Activated naive CD4-positive, alpha-beta T cell treated with anti-CD3 and anti-CD28 coated beads, Interleukin-2, amount 50 U/mL, for 24 hours (primary cell): ENCODE results near the gene ZNF423.

Experiments used
- H3K27ac Mint-ChIP-seq: one replicate; pipeline ENCODE4 v1.8.0; 2021; ENCODE audit warnings: mild to moderate bottlenecking, mixed read lengths
- H3K27me3 Mint-ChIP-seq: one replicate; pipeline ENCODE4 v1.8.0; 2021; ENCODE audit warnings: mixed read lengths
- H3K36me3 Mint-ChIP-seq: one replicate; pipeline ENCODE4 v1.8.0; 2021; ENCODE audit warnings: mixed read lengths
- H3K4me1 Mint-ChIP-seq: one replicate; pipeline ENCODE4 v1.8.0; 2021; ENCODE audit warnings: mixed read lengths
- H3K4me3 Mint-ChIP-seq: one replicate; pipeline ENCODE4 v1.8.0; 2021; ENCODE audit warnings: mild to moderate bottlenecking, mixed read lengths
- H3K9me3 Mint-ChIP-seq: one replicate; pipeline ENCODE4 v1.8.0; 2021; ENCODE audit warnings: mixed read lengths

The ZNF423 gene

GRCh38 chr16:49839017-49839825 lies 16.7 kb downstream of the ZNF423 start:
- Mint-ChIP-seq H3K4me1 (no peaks in the 10 kb centered on the region), H3K9me3 (no peaks in the 10 kb centered on the region), H3K27ac (no peak overlapping the region), H3K36me3 (no peaks in the 10 kb centered on the region), H3K4me3 (no peak overlapping the region), H3K27me3 (peaks cover 25% of the 10 kb centered on the region)

GRCh38 chr16:49838441-49839016 lies 17.4 kb downstream of the ZNF423 start:
- Mint-ChIP-seq H3K27me3 (peaks cover 24% of the 10 kb centered on the region), H3K27ac (no peak overlapping the region), H3K36me3 (no peaks in the 10 kb centered on the region), H3K4me1 (no peaks in the 10 kb centered on the region), H3K4me3 (no peak overlapping the region), H3K9me3 (no peaks in the 10 kb centered on the region)

DNA sequence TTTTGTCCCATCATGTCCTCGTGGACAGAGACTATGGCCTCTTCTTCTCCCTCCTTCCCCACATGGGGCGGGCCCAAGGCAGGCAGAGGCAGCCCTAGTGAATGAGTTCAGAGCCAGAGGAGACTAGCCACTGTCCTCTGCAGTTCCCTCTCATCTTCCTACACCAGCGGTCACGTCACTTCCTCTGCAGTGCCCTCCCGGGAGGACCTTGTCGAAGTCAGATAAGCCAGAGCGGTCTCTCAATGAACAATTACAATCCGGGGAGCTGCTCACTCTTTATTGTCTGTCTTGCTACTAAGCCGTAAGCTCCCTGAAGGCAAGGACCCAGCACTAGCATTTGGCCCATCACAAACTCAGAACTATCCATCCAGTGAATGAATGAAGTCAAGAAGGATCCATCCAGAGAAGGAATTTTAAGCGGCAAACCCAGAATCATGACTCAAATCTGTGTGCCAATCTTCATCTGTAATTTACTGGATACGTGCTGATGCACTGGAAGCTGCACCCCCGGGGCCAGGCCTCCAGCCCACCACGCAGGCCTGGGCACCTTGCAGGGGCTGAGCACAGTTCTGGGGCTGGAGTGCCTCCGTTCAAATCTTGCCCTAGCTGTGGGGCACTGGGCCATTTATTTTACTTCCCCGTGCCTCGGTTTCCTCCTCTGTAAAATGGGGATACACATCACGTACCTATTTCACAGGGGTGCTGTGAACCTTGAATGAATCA lies 18.1 kb downstream of the ZNF423 start:
- H3K27ac Mint-ChIP-seq: peak overlapping the region; percentile 32
- H3K9me3 Mint-ChIP-seq: no peaks in the 10 kb centered on the region
- peaks cover 24% of the 10 kb centered on the region for H3K27me3 Mint-ChIP-seq
- no peaks in the 10 kb centered on the region for H3K36me3 Mint-ChIP-seq
- no peak overlapping the region for H3K4me3 Mint-ChIP-seq
- no peaks in the 10 kb centered on the region for H3K4me1 Mint-ChIP-seq

DNA sequence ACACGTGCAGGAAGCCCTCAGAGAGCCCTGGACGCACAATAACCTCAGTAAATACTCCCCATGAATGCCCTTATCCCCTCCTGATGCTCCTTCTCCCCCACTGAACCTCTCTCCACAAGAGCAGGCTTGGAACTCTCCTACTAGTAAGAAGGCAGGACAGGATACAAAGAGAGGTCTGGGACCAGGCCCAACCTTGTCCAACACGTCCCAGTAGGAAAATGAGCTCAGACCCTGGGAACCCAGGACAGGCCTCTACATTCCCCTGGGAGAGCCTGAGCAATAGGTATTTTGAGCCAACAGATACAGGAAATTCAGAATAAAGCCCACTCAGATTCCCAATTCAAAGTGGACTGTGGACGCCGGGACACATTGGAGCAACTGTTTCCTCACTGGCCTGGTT lies 19.2 kb downstream of the ZNF423 start:
- H3K4me1 Mint-ChIP-seq: no peaks in the 10 kb centered on the region
- H3K4me3 Mint-ChIP-seq: no peak overlapping the region
- H3K27ac Mint-ChIP-seq: no peak overlapping the region
- H3K27me3 Mint-ChIP-seq: peaks cover 22% of the 10 kb centered on the region
- no peaks in the 10 kb centered on the region for H3K36me3 Mint-ChIP-seq
- no peaks in the 10 kb centered on the region for H3K9me3 Mint-ChIP-seq

GRCh38 chr16:49836218-49836617 lies 19.7 kb downstream of the ZNF423 start:
- Mint-ChIP-seq H3K4me1 (no peaks in the 10 kb centered on the region), H3K36me3 (no peaks in the 10 kb centered on the region), H3K27me3 (peaks cover 20% of the 10 kb centered on the region), H3K27ac (no peak overlapping the region), H3K4me3 (no peak overlapping the region), H3K9me3 (no peaks in the 10 kb centered on the region)

DNA sequence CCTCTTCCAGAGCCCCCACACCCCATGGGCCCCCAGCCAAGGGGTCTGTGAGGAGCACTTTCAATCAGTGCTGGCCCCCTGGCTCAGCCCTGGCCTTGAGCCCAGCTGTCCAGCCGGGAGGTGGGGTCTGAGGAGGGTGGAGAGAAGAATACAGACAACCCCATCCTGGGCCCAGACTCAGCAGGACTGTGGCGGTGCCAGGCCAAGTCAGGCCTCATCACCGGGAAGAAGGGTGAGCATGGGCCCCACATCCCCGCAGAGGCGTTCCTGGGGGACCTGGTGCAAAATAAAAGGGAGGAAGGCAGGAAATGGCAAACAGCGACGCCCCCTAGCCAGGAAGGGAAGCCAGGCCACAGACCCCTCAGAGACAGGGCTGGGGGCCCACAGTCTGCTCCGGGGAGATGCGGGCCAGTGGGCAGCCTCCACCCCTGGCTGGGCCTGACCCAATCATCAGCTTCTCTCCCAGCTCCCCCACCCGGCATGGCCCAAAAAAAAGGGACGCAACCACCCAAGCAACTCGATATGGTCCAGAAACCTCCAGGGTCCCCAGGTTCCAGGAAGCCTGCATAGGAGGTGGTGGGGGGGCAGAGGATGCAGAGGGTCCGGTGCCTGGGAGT lies 20.6 kb downstream of the ZNF423 start:
- H3K9me3 Mint-ChIP-seq: no peaks in the 10 kb centered on the region
- no peak overlapping the region for H3K4me3 Mint-ChIP-seq
- H3K27ac Mint-ChIP-seq: no peak overlapping the region
- no peaks in the 10 kb centered on the region for H3K4me1 Mint-ChIP-seq
- no peaks in the 10 kb centered on the region for H3K36me3 Mint-ChIP-seq
- peaks cover 14% of the 10 kb centered on the region for H3K27me3 Mint-ChIP-seq

DNA sequence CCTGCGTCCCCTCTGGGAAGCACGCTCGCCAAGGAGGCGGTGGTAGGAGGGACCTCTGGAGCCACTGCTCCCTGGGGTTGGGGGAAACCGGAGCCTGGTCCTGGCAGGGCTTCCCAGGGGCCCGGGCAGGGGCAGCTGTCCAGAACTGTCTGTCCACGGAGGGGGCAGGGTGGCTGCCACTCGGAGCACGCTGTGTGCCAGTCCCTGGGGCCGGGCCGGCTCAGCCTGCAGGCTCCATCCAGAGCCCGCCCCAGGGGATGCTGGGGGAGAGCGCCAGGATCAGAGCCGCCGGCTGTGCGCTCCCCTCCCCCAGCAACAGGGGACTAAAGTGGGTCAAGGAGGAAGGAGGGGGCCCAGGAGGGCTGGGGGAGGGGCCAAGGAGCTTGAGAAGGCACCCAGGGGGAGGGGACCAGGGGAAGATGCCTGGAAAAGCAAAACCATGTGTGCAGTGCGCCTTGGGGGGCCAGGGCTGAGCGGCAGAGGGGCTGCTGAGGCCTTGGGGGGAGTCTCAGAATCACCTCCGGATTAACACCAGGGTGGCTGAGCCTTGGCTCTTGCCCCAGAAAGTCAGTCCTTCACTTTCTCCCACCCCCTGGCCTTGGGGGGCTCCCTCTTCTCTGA lies 21.3 kb downstream of the ZNF423 start:
- Mint-ChIP-seq H3K27ac (no peak overlapping the region), H3K36me3 (no peaks in the 10 kb centered on the region), H3K27me3 (peaks cover 10% of the 10 kb centered on the region), H3K9me3 (no peaks in the 10 kb centered on the region), H3K4me1 (no peaks in the 10 kb centered on the region), H3K4me3 (no peak overlapping the region)

DNA sequence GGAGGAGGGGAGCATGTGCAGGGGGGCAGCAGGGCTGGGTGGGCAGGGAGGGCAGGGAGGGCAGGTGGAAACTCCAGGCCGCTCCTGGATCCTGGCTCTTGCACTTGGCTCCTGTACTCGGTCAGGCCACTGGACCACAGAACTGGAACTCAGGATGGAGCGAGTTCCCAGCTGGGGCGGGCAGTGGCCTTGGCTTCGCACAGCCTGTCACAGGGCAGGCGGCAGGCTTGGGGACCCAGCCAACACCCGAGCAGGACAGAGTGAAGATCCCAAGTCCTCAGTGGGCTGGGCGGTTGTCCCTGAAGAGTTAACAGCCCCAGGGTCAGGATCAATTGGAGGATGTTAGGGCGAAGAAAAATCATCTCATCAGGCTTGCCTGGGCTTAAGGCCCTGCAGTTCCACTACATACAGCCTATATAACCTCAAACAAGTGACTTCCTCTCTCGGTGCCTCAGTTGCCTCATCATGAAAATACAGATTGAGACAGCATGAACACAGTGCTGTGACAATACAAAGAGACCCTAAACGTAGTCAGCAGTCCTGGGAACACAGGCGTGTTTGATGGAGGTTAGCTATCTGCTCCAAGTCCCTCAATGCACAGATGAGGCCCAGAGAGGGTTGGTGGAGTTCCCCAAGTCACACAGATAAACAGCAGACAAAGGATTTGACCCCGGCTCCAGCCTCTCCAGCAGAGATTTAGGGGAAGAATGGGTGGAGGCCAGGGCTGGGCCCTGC lies 21.9 kb downstream of the ZNF423 start:
- Mint-ChIP-seq H3K36me3 (no peaks in the 10 kb centered on the region), H3K27me3 (peaks cover 10% of the 10 kb centered on the region), H3K27ac (no peak overlapping the region), H3K4me1 (no peaks in the 10 kb centered on the region), H3K9me3 (no peaks in the 10 kb centered on the region), H3K4me3 (no peak overlapping the region)

DNA sequence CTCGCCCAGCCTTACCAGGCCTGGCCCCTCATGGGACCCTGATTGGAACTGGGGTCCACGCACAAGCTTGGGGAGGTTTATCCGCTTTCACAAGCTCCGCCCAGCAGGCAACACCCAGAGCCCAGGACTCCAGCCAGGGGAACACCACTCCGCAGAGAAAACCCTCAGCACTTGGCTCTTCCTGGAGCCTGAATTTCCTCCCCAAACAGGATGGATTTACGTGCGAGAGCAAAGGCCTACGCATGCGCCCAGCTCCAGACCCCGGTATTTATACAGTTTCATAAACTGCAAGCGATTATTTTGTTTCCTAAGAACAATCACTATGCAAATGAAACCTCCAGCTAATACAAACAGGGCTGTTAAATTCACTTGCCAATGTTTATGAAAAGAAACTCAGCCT lies 22.8 kb downstream of the ZNF423 start:
- H3K27me3 Mint-ChIP-seq: peaks cover 8% of the 10 kb centered on the region
- no peak overlapping the region for H3K4me3 Mint-ChIP-seq
- H3K4me1 Mint-ChIP-seq: no peaks in the 10 kb centered on the region
- no peak overlapping the region for H3K27ac Mint-ChIP-seq
- H3K9me3 Mint-ChIP-seq: no peaks in the 10 kb centered on the region
- no peaks in the 10 kb centered on the region for H3K36me3 Mint-ChIP-seq

DNA sequence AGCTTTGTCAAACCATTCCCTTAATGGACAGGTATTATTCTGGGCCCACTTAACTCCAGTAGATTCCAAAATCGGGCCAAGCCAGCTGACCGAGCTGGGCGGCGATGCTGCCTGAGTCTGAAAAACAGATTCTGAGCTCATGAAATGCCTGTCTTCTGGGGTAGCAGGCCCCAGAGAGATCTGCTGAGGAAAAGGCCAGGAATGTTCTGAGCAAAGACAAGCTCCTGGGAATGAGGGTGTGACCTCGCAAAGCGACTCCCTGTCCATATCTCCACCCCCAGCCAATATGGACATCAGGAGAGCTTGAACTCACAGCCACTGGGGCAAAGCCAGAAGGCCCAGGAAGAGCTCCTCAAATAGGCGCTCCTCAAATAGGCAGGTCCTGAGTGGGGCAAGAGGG lies 23.7 kb downstream of the ZNF423 start:
- Mint-ChIP-seq H3K9me3 (no peaks in the 10 kb centered on the region), H3K4me1 (no peaks in the 10 kb centered on the region), H3K27me3 (peaks cover 1% of the 10 kb centered on the region), H3K36me3 (no peaks in the 10 kb centered on the region), H3K4me3 (no peak overlapping the region), H3K27ac (no peak overlapping the region)

DNA sequence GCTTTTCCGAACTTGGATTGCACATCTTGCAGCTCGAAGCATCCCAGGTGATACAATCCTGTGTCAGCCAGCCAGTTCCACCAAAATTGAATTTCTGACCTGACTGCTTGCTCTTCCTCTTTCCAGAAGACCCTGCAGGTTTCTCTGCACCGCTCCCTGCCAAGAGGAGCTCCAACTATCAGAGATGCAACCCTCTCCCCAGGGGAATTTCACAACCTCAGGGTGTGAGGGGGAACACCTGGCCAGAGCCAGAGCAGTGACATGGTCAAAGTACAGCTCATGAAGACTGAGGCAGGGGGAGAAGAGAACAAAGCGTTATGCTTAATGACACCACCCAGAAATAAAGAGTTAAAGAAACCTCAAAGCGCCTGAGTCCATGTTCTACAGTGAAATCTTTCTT lies 25.0 kb downstream of the ZNF423 start:
- H3K9me3 Mint-ChIP-seq: no peaks in the 10 kb centered on the region
- H3K27me3 Mint-ChIP-seq: peaks cover 1% of the 10 kb centered on the region
- no peaks in the 10 kb centered on the region for H3K36me3 Mint-ChIP-seq
- H3K4me1 Mint-ChIP-seq: no peaks in the 10 kb centered on the region
- H3K4me3 Mint-ChIP-seq: no peak overlapping the region
- H3K27ac Mint-ChIP-seq: no peak overlapping the region

DNA sequence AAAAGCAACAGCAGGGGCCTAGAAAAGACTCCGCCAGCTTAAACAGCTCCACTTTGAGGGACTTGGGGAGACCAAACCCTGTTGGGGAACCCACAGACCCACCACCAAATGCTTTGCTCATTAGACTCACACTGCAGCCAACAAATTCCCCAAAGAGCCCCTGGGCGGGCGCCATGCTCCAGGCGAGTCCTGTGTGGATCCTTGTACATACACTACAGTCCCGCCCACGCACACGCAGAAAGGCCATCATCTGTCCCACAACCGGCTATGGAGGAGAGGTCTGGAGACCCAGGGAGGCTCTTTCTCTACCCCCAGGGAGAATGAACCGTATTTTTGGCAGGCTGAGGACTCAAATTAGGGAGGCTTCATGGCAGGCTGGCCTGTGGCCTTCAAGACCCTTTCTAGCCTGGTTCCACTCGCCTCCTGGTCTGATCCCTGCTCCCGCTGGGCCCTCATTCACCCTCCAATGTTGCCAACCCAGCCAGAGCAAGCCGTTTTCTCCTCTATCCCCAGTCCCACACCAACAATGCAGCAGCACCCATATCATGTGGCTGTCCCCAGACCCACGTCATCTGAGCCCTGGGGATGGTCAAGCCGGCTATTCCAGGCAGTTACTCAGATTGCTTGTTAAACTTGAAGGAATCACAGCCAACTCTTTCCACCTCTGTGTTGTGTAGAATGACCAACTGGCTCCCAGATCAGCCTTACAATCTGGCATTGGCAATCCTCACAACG lies 27.2 kb downstream of the ZNF423 start:
- H3K27ac Mint-ChIP-seq: no peak overlapping the region
- H3K4me3 Mint-ChIP-seq: no peak overlapping the region
- no peaks in the 10 kb centered on the region for H3K36me3 Mint-ChIP-seq
- H3K9me3 Mint-ChIP-seq: no peaks in the 10 kb centered on the region
- peaks cover 1% of the 10 kb centered on the region for H3K27me3 Mint-ChIP-seq
- no peaks in the 10 kb centered on the region for H3K4me1 Mint-ChIP-seq

DNA sequence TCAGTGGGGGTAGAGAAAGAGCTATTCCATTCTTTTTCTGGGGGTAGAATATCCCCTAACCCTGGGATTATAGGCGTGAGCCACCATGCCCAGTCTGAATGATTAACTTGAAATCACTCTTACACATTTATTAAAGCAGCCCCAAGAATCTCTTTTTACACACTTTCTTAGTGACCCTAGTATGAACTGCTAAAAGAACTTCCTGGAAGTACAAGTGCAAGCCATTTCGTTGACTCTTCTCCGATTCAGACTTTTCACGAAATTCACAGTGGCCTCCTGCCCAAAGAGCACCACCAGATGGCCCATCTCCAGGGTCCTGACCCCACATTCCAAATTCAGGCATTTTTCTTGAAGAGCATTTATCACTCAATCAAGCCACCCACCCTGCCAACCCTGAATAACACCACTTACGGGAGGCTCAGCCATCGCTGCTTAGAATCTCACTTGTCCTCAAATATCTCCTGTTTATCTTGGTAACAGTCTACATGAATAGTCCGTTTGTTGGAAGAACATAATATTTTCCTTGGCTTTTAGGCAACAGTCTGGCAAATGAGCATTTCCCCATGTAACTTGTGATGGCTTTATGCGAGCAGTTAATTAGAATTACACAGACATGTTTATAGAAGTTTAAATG lies 28.0 kb downstream of the ZNF423 start:
- H3K36me3 Mint-ChIP-seq: no peaks in the 10 kb centered on the region
- no peak overlapping the region for H3K4me3 Mint-ChIP-seq
- H3K27me3 Mint-ChIP-seq: peaks cover 1% of the 10 kb centered on the region
- H3K27ac Mint-ChIP-seq: no peak overlapping the region
- no peaks in the 10 kb centered on the region for H3K4me1 Mint-ChIP-seq
- H3K9me3 Mint-ChIP-seq: no peaks in the 10 kb centered on the region

DNA sequence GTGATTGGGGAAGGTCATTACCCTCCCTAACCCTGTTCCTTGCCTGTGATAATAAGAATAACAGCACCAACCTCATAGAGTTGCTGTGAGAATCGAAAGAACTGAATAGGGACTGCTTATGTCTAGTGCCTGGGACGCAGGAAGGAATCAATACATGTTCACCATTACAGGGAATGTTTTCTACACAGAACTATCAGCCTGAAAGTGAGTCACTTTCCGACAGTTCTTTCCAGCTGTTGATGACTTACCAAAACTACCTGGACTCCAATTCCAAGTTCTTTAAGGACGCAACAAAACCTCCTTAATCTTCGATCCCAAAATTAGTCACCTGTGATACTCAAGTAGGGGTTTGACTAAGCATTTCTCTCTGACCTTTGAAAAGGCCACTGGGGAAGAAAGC lies 29.4 kb downstream of the ZNF423 start:
- H3K36me3 Mint-ChIP-seq: no peaks in the 10 kb centered on the region
- H3K4me3 Mint-ChIP-seq: no peak overlapping the region
- H3K27me3 Mint-ChIP-seq: peaks cover 3% of the 10 kb centered on the region
- no peaks in the 10 kb centered on the region for H3K9me3 Mint-ChIP-seq
- no peaks in the 10 kb centered on the region for H3K4me1 Mint-ChIP-seq
- no peak overlapping the region for H3K27ac Mint-ChIP-seq
